ENCODE results near the gene SECTM1. TPM values are rescaled to one million over a fixed set of nuclear protein-coding genes. Genes with fewer than 3 reads are reported as not detected.

SECTM1 gene
- total and polyA plus RNA-seq, 2 experiments from 2014 or later, result 0.21 to 1.3 TPM

- no peak for TF ChIP-seq ZNF462 (CRISPR knock-in tag; IDR thresholded peaks at IDR 0.05)
- no peak for TF ChIP-seq ZNF331 (CRISPR knock-in tag; IDR thresholded peaks at IDR 0.05; ENCODE audit: low read depth)
- no peak for TF ChIP-seq JUNB (IDR thresholded peaks at IDR 0.05; ENCODE audit: unreplicated experiment)
These were observed 52.5 kb downstream of the SECTM1 start (continued) for GRCh38 chr17:82281076-82281475.

GRCh38 chr17:82280537-82280936 lies 53.0 kb downstream of the SECTM1 start:
- ATAC-seq, result no peak
- no peak overlapping the region for H3K4me2 ChIP-seq
- H3K27ac ChIP-seq (ENCODE audit: low read depth), result no peak overlapping the region
- H3K4me3 ChIP-seq, result no peak overlapping the region
- H3K27me3 ChIP-seq (ENCODE audit: insufficient read depth), result no peaks in the 10 kb centered on the region
- H3K79me2 ChIP-seq (replicated peaks; ENCODE audit: insufficient read depth), result no peaks in the 10 kb centered on the region
- peaks cover 5% of the 10 kb centered on the region; the same call in 1 of the 2 replicates for H4K20me1 ChIP-seq (replicated peaks; ENCODE audit: insufficient read depth)
- peaks cover 4% of the 10 kb centered on the region; the same call in 1 of the 2 replicates for H3K4me1 ChIP-seq (ENCODE audit: insufficient read depth)
- Mint-ChIP-seq H3K4me3 (no peak overlapping the region), H3K36me3 (ENCODE audit: low read depth) (no peaks in the 10 kb centered on the region), H3K4me1 (peaks cover 29% of the 10 kb centered on the region), H3K9me3 (no peaks in the 10 kb centered on the region), H3K27me3 (ENCODE audit: insufficient read depth, low read depth, poor library complexity) (peaks cover 17% of the 10 kb centered on the region), H3K27ac (no peak overlapping the region)
- H2AFZ ChIP-seq, result no peak overlapping the region
- 0 out of 2 replicates have a peak, but pooled peaks cover 14% of the 10 kb centered on the region for H3F3A ChIP-seq (replicated peaks; ENCODE audit: low read depth)
- no peak for DNase-seq (ENCODE audit: low spot score)
- no peaks in the 10 kb centered on the region for H3K36me3 ChIP-seq (ENCODE audit: insufficient read depth)
- no peaks in the 10 kb centered on the region for H3K9me2 ChIP-seq (ENCODE audit: insufficient read depth)
- no peak for TF ChIP-seq EZH2 (IDR thresholded peaks at IDR 0.05; ENCODE audit: low read depth, unreplicated experiment)
- TF ChIP-seq POLR2AphosphoS5 (IDR thresholded peaks at IDR 0.05; ENCODE audit: low read depth), result no peak
- TF ChIP-seq CREB1 (CRISPR knock-in tag; IDR thresholded peaks at IDR 0.05; ENCODE audit: low read depth), result no peak
- no peak for TF ChIP-seq ETS1 (IDR thresholded peaks at IDR 0.05)
- no peak for TF ChIP-seq CTCF (conservative IDR thresholded peaks at IDR 0.05; ENCODE audit: low read depth in 2 of 2)
- no peak for TF ChIP-seq NANOG (IDR thresholded peaks at IDR 0.05; ENCODE audit: borderline replicate concordance)
- no peak for TF ChIP-seq ZNF114 (CRISPR knock-in tag; IDR thresholded peaks at IDR 0.05)
- no peak for TF ChIP-seq REST (IDR thresholded peaks at IDR 0.05; ENCODE audit: unreplicated experiment)
